ENCODE measurements around the gene PLPP6.

PLPP6 gene

DNA sequence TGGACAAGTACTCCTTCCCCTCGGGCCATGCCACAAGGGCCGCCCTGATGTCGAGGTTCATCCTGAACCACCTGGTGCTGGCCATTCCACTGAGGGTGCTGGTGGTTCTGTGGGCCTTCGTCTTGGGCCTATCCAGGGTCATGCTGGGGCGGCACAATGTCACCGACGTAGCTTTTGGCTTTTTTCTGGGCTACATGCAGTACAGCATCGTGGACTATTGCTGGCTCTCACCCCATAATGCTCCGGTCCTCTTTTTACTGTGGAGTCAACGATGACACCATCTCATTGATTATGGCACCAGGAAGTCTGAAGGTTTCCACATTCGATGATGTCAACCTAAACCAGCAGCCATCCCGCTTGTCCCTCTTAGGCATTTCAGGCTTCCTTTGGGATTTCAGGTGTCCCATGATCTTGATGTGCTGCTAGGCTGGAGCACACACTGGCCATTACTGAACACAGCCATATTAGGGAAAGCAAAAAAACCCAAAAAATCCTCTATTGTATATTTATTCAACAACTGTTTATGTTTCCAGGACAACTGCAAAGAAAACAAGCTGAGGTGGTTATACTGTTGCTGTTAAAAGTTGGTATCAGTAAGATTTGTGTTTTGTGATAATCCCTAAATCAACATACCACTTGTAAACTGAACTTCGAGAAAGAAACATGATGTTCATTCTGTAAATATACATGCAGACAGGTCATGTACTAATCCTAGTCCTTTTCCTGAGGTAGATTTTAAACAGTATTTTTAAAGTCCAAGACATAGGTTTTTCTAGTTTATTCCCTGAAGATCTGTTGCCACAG is 1.1 kb downstream of the PLPP6 start:
- FAIRE-seq, result no peak

DNA sequence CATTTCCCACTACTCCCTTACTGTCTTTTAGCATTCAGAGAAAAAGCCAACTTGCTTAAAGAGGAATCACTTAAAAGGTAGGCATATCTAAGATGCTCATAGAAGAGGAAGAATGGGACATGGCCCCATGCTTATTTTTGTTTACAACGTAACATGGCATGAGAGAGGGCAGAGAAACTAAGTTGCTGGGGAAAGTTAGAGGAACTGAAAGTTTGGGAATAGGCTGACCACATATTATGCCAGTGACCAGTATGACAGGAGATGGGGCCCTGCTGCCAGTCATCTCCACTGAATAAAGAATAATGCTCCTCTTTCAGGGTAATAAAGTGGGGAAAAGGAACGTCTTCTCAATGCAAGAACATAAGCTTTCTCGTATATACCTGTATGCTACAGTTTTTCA is 1.9 kb downstream of the PLPP6 start:
- no peak for FAIRE-seq

- peak; percentile 83 for FAIRE-seq
Observed at GRCh38 chr9:4665357-4665756, 3.3 kb downstream of the PLPP6 start.

DNA sequence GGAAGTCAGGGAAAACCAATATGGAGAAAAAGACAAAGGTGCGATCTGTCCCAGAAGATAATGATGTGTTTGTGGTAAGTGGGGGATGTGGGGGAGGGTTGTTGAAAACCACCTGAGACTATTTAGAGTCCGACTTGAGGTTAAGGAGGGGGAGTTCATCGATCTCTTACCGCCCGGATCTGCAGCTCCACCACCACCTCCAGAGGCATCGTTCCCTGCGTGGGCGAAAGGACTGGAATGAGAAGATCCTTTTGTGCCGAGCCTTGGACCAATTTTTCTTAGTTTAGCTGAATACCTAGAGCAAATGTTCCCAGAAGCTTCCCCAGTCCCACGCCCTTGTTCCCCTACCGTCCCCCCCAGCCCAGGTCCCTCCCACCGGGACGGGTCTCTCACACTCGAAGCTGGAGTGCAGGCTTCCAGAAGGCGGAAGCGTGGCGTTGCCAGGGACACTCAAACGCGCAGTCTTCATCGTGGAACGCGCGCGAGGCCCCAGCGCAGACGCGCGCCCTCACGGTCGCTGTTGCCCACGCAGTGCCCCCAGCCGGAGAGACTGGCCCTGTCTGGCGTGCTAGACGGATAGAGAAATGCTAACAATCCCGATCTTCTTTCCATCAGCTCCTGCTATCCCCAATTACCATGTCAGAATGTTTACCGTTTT is 4.1 kb downstream of the PLPP6 start, which contains the start of gene SPATA6L:
SPATA6L (minus strand) TSS at position 439 of the 658 bp plus-strand sequence; CDS start at position 209, 230 bp downstream.
- no peak for FAIRE-seq

DNA sequence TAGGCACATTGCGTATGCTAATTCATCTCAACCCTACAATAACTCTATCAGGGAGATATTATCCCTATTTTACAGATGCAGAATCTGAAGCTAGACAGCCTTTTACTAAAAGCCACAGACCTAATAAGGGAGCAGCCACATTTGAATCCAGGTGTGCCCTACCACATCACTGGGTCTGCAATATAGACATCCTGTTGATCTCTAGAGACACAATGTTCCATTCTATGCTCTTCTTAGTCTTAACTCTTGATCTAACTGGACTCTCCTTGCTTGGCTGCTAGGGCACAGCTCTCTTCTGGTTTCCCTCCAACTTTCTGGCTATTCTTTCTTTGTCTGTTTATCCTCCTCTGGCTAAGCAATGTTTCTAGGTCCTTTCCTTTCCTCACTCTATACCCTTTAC is 5.6 kb downstream of the PLPP6 start:
- no peak for FAIRE-seq

GRCh38 chr9:4668604-4669003 is 6.5 kb downstream of the PLPP6 start:
- no peak for FAIRE-seq

- FAIRE-seq, result no peak
Observed at GRCh38 chr9:4669890-4670289, 7.8 kb downstream of the PLPP6 start.

DNA sequence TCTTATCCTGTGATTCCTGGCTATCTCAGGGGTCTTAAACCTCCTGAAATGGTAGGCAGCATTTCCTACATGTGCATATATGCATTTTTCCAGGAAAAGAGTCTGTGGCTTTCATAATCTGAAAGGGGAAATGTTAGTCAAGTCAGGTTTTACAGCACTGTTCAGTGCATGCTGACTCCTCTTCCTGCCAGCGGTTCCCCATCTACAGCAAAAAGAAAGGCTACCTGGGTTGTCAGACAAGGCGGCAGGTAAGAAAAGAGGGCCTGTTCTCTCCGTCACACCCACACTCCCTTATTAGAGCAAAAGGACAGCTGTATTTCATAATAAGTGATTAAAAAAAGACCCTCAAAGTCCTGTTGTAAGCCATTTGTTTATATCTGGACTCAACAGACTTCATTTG is 8.5 kb downstream of the PLPP6 start:
- FAIRE-seq, result no peak

DNA sequence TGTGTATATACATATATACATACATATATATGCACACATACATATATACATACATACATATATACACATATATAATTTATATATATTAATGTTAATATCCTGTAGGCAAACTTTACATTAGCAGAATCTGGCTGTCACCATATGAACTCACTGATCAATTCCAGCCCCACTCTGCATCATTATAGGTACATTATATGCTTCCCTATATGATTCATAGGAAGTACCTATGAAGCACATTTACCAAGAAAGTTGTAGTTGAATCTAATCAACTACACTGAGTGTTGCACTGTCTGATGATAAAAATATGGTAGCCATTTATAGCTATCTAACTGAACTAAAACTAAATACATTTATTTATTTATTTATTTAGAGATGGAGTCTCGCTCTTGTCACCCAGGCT is 9.6 kb downstream of the PLPP6 start:
- FAIRE-seq, result no peak

GRCh38 chr9:4674783-4675182 is 12.7 kb downstream of the PLPP6 start:
- FAIRE-seq, result no peak

DNA sequence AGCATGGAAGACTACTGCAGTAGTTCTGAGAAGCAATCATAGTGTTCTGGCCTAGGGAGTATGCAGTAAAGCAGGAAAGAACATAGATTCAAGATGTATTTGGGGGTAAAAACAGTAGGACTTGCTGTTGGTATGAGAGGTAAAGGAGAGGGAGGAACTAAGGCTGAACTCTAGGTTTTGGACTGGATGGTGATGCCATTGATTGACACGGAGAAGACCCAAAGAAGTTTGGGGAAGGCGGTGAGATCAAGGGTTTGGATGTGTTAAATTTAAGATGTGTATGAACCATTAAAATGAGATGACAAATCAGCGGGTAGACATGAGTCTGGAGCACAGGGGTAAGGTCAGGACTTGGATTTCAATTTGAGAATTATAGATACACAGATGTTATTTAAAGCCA is 15.3 kb downstream of the PLPP6 start:
- no peak for FAIRE-seq

- FAIRE-seq, result peak; percentile 90
Observed at GRCh38 chr9:4678679-4679267, 16.7 kb downstream of the PLPP6 start.

DNA sequence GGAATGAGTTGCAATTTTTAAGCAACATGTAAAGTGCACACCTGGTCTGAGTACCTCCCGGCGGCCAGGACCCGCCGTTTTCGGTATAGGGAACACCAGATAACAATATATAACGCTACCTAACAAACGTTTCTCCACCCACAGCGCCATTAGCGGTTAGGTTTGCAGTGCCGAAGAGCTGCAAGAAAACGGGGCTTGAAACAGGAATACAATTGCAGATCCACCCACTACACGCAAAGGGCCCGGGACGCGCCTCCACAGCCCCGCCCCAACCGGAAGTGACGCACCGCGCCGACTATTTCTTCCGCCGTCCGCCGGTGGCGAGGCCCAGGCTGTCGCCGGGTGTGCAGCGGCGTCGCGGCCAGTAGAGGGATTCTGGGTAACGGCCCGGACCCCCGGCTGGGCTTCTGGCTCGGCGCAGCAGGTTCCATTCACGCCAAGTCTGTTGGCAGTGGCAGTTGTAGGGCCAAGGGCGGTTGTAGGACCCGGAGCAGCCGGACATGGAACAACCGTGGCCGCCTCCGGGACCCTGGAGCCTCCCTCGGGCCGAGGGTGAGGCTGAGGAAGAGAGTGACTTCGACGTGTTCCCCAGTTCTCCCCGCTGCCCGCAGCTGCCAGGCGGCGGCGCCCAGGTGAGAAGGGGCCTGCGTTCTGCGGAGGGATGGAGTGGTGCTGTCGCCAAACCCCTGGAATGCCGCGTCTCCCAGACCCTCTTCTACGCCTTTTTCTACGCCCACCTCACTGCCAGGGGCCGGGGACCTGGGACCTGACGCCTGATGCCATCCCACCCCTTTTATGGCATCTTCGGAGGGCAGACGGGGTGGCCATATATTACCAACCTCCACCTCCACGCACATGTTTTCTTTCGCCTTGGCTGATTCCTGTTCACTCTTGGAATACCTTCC is 17.4 kb downstream of the PLPP6 start, which contains the start of gene CDC37L1:
CDC37L1 (plus strand) TSS at position 302 of the 905 bp plus-strand sequence; CDS start at position 501, 199 bp downstream.
- peak; percentile 33 for FAIRE-seq

DNA sequence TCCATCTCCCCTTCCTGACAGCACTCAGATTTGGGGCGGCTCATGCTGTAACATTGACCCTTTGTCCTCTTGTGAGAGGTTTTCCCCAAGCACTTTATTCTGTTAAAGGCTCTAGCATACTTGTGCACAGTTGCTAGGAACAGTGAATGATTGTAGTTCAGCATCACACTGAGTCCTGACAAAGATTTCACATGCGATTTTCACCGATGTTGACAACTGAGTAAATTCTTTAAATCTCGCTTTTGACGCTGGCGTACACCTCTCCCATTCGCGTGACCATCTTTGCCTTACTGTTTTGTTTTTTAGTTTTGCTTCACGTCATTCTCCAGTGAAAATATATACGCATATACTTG is 18.1 kb downstream of the PLPP6 start:
- no peak for FAIRE-seq

- peak; percentile 38 for FAIRE-seq
Observed at GRCh38 chr9:4680750-4681149, 18.7 kb downstream of the PLPP6 start.

DNA sequence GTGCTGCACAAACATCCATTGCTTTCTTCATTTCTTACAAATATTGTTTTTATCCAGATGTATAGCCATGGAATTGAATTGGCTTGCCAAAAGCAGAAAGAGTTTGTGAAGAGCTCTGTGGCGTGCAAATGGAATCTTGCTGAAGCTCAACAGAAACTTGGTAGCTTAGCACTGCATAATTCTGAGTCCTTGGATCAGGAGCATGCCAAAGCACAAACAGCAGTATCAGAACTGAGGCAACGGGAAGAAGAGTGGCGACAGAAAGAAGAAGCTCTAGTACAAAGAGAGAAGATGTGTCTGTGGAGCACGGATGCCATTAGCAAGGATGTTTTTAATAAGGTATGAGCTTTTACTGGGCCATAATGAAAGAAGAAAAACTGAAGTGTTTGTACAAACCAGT is 22.7 kb downstream of the PLPP6 start:
- FAIRE-seq, result no peak

DNA sequence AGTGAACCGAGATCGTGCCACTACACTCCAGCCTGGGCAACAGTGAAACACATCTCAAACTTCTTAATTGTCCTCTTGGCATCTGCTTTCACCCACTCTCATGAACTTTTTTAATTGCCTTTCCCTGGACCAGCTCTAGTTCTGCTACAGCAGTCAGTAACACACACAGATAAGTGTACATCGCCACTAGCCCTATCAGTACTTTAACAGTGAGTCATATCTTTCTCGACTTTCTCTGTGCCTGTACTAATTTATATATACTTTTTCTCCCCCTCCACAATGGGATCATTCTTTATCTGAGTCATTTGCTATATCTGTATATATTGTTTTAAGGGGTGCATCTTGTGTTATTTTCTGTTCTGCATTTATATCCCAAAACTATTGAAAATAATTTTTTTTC is 24.0 kb downstream of the PLPP6 start:
- FAIRE-seq, result no peak

GRCh38 chr9:4686584-4686983 is 24.5 kb downstream of the PLPP6 start:
- no peak for FAIRE-seq

DNA sequence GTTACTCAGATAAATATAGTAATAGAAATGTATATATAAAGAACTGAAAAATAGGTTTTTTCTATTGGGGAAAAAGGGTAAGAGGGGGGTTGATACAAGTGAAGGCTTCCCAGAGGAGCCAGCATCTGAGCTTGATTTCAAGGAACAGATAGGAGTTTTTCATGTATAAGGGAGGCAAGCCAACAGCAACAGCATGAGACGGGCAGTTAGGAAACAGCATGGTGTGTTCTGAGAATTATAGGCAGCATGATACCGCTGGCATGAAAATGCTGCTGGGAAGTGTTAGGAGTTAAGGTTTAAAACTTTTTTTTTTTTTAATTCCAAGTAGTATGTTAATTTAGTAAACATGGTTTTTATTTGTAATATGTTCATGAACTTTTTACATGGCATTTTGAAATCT is 26.9 kb downstream of the PLPP6 start:
- FAIRE-seq, result no peak

DNA sequence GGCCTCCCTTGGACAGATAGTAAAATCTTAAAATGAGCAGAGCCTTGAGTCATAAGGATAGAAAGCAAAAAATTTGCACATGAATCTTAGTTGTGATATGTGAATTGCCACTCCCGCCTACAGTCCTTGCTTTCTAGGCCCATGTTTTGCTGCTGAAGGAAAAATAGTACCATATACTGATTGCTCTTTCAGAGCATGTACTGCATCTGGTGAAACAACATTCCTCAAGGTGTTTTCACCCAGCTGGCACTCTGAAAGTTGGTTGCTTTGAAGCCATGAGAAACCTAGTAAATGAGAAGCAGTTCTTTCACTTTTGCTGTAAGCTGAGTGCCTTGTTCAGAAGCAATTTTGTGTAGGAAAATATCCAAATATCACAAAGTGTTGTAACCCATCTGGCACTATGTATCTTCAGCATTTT is 27.6 kb downstream of the PLPP6 start:
- no peak for FAIRE-seq

DNA sequence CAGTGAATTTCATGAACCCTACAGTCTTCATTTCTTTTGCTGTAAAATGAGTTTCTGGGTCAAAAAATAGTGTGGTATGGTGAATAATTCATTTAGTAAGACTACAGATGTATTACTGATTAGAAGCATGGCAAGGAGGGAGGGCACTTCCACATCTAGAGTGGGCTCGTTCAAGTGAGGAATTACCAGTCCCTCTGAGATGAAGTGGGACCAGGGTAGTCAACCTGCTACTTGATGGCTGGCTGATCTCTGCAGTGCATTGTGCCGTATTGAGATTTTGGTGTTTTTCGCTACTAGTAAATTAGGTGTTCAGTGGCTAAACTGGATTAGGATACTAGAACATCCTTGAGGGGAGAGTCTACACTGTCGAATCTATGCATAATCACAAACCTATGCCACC is 28.1 kb downstream of the PLPP6 start:
- FAIRE-seq, result no peak

DNA sequence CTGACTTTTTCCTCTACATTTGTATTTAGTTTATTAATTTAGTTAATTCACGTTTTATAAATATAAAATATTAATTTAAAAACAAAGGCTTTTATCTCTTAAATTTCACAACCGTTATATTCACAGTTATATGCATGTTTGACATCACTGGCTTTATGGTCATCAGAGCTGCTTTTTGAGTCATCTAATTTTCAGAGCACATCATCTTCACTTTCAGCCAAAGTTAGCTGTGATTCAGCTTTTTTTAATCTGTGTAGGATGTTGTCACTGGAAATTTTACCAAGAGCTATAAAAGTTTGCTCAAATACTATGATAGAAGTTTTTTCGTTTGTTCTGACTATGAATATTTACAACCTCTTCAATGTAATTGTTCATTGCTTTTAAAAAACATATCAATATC is 29.7 kb downstream of the PLPP6 start:
- no peak for FAIRE-seq

DNA sequence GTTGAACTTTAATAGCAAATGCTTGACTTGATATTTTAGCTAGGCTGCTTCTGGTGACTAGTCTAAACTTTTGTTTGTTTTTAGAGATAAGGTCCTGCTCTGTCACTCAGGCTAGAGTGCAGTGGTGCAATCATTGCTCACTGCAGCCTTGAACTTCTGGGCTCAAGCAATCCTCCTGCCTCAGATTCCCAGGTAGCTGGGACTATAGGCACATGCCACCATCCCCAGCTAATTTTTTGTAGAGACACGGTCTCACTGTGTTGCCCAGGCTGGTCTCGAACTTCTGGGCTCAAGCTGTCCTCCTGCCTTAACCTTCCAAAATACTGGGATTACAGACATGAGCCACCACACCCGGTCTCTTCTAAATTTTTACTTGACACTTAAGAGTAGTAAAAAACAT is 38.0 kb downstream of the PLPP6 start:
- no peak for FAIRE-seq

All from islet of Langerhans (tissue), 1 donor.